ENCODE measurements around the gene ATG14.

ATG14 gene

DNA sequence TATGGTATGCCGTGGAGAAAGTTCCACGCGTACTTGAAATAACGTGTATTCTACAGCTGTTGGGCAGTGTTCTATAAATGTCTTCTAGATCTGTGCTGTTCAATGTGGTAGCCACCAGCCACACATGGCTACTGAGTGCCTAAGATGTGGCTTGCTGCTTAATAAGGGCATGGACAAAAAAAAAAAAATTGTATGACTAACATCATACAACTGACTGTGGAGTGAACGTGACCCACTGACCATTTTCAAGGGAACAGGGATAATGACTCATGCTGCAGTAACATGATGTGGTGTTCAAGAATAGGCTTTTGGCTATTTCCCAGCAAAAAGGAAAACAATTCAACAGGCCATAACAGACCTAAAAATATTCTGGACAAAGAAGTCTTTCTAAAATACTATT lies 13.0 kb downstream of the ATG14 start:
- ChIA-PET CTCF (no interaction called here), POLR2A (no interaction called here)
- no peak for DNase-seq
- H3K27ac ChIP-seq (ENCODE audit: insufficient read depth in 1 of 2, low read depth in 1 of 2, low read length in 2 of 2, poor library complexity in 1 of 2, severe bottlenecking in 2 of 2) = no peak overlapping the region
- H3K27me3 ChIP-seq (replicated peaks in 2 of 5; ENCODE audit: control insufficient read depth in 4 of 5, insufficient read depth in 5 of 5, low read length in 4 of 5) = no peaks in the 10 kb centered on the region
- 100% methylated on average over 4 of the region's 5 CpGs for WGBS (ENCODE audit: insufficient coverage)
- no peaks in the 10 kb centered on the region for H3K4me1 ChIP-seq (ENCODE audit: control extremely low read depth in 1 of 4, control insufficient read depth in 4 of 4, insufficient read depth in 4 of 4, low read length in 3 of 4)
- H3K9me3 ChIP-seq (ENCODE audit: control extremely low read depth in 1 of 5, control insufficient read depth in 4 of 5, insufficient read depth in 2 of 5, low read depth in 1 of 5, low read length in 4 of 5) = no peaks in the 10 kb centered on the region
- peaks cover 0 to 17% (median 6%) of the 10 kb centered on the region in 4 experiments for H3K36me3 ChIP-seq (ENCODE audit: control insufficient read depth in 4 of 4, insufficient read depth in 4 of 4, low read length in 3 of 4)
- H3K4me3 ChIP-seq (ENCODE audit: control insufficient read depth in 1 of 7, extremely low read depth in 1 of 7, insufficient read depth in 4 of 7, low read depth in 2 of 7, low read length in 6 of 7) = no peak overlapping the region

DNA sequence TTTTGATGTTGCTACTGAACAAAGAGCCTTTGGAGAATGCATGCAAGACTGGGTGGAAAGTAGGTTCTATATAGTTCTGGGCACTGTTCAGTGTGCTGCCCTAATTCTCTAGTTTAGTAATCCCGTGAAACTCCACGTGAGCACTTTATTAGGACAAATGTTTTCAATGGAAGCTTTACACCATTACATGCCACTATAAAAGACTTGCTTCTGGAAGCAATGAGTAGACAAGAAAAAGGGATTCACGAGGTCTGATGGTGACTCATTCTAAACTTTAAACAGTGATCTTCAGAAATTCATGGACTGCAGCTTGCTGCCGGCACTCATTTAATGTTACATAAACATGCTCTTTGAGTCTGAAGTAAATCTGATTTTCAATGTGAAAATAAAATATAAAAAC lies 22.3 kb downstream of the ATG14 start:
- Histone ChIP-seq H3K27me3 (replicated peaks in 2 of 5; ENCODE audit: control insufficient read depth in 4 of 5, insufficient read depth in 5 of 5, low read length in 4 of 5) (no peaks in the 10 kb centered on the region), H3K36me3 (ENCODE audit: control insufficient read depth in 4 of 4, insufficient read depth in 4 of 4, low read length in 3 of 4) (peaks cover 0 to 49% (median 32%) of the 10 kb centered on the region in 4 experiments), H3K4me1 (ENCODE audit: control extremely low read depth in 1 of 4, control insufficient read depth in 4 of 4, insufficient read depth in 4 of 4, low read length in 3 of 4) (no peaks in the 10 kb centered on the region), H3K4me3 (ENCODE audit: control insufficient read depth in 1 of 7, extremely low read depth in 1 of 7, insufficient read depth in 4 of 7, low read depth in 2 of 7, low read length in 6 of 7) (no peak overlapping the region), H3K27ac (ENCODE audit: insufficient read depth in 1 of 2, low read depth in 1 of 2, low read length in 2 of 2, poor library complexity in 1 of 2, severe bottlenecking in 2 of 2) (no peak overlapping the region), H3K9me3 (ENCODE audit: control extremely low read depth in 1 of 5, control insufficient read depth in 4 of 5, insufficient read depth in 2 of 5, low read depth in 1 of 5, low read length in 4 of 5) (no peaks in the 10 kb centered on the region)
- ChIA-PET POLR2A (no interaction called here), CTCF (no interaction called here)
- WGBS (ENCODE audit: insufficient coverage) = 100% methylated on average over 1 of the region's 4 CpGs
- no peak for DNase-seq

DNA sequence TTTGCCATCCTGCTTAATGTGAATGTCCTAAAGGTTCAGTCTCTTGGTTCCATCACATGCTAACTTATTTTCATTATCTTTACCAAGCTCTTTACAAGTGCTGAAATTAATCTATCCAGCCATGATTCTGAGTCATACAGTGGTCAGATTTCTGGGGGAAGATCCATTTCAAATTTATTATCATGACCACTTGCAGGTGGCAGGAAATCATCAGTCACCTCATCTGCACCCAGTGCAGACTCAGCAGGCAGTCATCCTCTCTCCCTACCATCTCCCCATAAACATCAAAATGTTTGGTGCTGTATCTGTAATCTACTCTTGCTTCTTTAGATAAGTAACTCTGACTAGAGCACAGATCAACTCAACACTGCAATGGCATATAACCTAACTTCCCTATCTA lies 23.5 kb downstream of the ATG14 start:
- POLR2A ChIA-PET = no interaction called here
- peaks cover 0 to 52% (median 34%) of the 10 kb centered on the region in 4 experiments for H3K36me3 ChIP-seq (ENCODE audit: control insufficient read depth in 4 of 4, insufficient read depth in 4 of 4, low read length in 3 of 4)

DNA sequence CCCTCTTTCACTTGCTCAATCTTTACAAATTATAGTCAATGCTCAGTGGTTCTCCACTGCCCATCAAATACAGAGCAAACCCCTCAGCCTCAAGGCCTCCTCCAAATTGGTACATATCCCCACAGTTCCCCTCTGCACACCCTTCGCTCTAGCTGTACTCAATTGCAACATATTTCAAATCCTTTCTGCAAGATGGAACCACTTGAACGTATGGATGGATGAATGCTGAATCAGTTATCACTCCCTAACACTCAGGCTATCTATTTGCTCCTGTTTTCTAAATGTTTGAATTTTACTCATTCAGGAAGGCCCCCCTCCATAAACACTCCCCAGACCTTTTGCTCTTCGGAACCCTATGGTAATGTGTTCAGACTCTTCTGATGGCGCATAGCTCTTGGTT lies 24.5 kb downstream of the ATG14 start:
- ChIA-PET CTCF (interaction anchor here (0.9 to 1.2 kb wide), 2 partner anchors 10 to 12 kb away, joined by 3 read pairs; no protein-coding TSS in a partner anchor), POLR2A (interaction anchor here (0.6 kb wide), 1 partner anchor 1185 kb away, joined by 4 read pairs; no protein-coding TSS in a partner anchor)
- H3K27ac ChIP-seq (ENCODE audit: insufficient read depth in 1 of 2, low read depth in 1 of 2, low read length in 2 of 2, poor library complexity in 1 of 2, severe bottlenecking in 2 of 2) = no peak overlapping the region
- DNase-seq = no peak
- H3K27me3 ChIP-seq (replicated peaks in 2 of 5; ENCODE audit: control insufficient read depth in 4 of 5, insufficient read depth in 5 of 5, low read length in 4 of 5) = no peaks in the 10 kb centered on the region
- H3K4me3 ChIP-seq (ENCODE audit: control insufficient read depth in 1 of 7, extremely low read depth in 1 of 7, insufficient read depth in 4 of 7, low read depth in 2 of 7, low read length in 6 of 7) = no peak overlapping the region
- H3K9me3 ChIP-seq (ENCODE audit: control extremely low read depth in 1 of 5, control insufficient read depth in 4 of 5, insufficient read depth in 2 of 5, low read depth in 1 of 5, low read length in 4 of 5) = no peaks in the 10 kb centered on the region
- peaks cover 0 to 56% (median 36%) of the 10 kb centered on the region in 4 experiments for H3K36me3 ChIP-seq (ENCODE audit: control insufficient read depth in 4 of 4, insufficient read depth in 4 of 4, low read length in 3 of 4)
- H3K4me1 ChIP-seq (ENCODE audit: control extremely low read depth in 1 of 4, control insufficient read depth in 4 of 4, insufficient read depth in 4 of 4, low read length in 3 of 4) = peaks cover 0 to 2% (median 0%) of the 10 kb centered on the region in 4 experiments
- WGBS (ENCODE audit: insufficient coverage) = 100% methylated on average over 4 of the region's 4 CpGs

More for the DNA sequence above, 23.5 kb downstream of the ATG14 start:
- no peak overlapping the region for H3K27ac ChIP-seq (ENCODE audit: insufficient read depth in 1 of 2, low read depth in 1 of 2, low read length in 2 of 2, poor library complexity in 1 of 2, severe bottlenecking in 2 of 2)
- no peaks in the 10 kb centered on the region for H3K27me3 ChIP-seq (replicated peaks in 2 of 5; ENCODE audit: control insufficient read depth in 4 of 5, insufficient read depth in 5 of 5, low read length in 4 of 5)
- no peaks in the 10 kb centered on the region for H3K4me1 ChIP-seq (ENCODE audit: control extremely low read depth in 1 of 4, control insufficient read depth in 4 of 4, insufficient read depth in 4 of 4, low read length in 3 of 4)
- no peak overlapping the region for H3K4me3 ChIP-seq (ENCODE audit: control insufficient read depth in 1 of 7, extremely low read depth in 1 of 7, insufficient read depth in 4 of 7, low read depth in 2 of 7, low read length in 6 of 7)
- no peak for DNase-seq
- CTCF ChIA-PET = interaction anchor here (0.9 to 1.2 kb wide), 2 partner anchors 11 to 13 kb away, joined by 3 read pairs; no protein-coding TSS in a partner anchor
- no peaks in the 10 kb centered on the region for H3K9me3 ChIP-seq (ENCODE audit: control extremely low read depth in 1 of 5, control insufficient read depth in 4 of 5, insufficient read depth in 2 of 5, low read depth in 1 of 5, low read length in 4 of 5)

DNA sequence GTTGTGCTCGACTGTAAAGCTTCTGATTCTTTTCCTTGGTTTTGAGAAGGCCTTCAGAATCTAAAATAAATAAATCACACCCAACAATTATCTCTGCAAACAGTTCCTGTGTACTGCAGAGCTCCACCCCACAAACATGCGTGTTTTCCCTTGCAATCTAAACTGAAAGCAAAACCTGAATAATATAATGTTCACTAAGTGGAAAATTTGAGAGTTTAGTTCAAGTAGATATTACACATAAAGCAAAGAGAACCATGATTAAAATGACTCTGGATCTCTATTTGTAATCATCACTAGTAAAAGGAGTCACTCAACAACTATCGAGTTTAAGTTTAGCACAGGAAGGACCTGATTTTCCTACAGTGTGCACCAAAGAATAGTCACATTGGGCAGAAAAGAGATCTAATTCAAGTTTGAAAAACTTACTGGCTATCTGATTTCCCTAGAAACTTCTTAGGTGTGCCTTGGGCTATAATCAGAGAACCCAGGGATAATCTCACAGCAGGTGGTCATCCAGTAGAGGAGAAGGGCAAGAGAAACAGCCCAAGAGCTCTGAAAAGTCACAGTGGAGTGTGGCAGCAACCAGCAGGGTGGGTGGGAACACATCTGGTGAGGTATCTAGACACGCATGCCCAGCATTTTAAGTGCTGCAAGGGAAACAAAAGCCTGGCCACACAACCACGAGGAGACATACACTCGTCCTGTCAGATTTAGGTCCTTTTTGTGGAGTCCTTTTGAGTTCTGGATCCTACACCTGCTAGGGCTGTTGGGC lies 25.4 kb downstream of the ATG14 start:
- H3K4me1 ChIP-seq (ENCODE audit: control extremely low read depth in 1 of 4, control insufficient read depth in 4 of 4, insufficient read depth in 4 of 4, low read length in 3 of 4) = peaks cover 0 to 2% (median 0%) of the 10 kb centered on the region in 4 experiments
- no peaks in the 10 kb centered on the region for H3K9me3 ChIP-seq (ENCODE audit: control extremely low read depth in 1 of 5, control insufficient read depth in 4 of 5, insufficient read depth in 2 of 5, low read depth in 1 of 5, low read length in 4 of 5)
- CTCF ChIA-PET = interaction anchor here (1.0 kb wide), 1 partner anchor 28 kb away, joined by 3 read pairs; no protein-coding TSS in a partner anchor
- H3K4me3 ChIP-seq (ENCODE audit: control insufficient read depth in 1 of 7, extremely low read depth in 1 of 7, insufficient read depth in 4 of 7, low read depth in 2 of 7, low read length in 6 of 7) = no peak overlapping the region
- no peaks in the 10 kb centered on the region for H3K27me3 ChIP-seq (replicated peaks in 2 of 5; ENCODE audit: control insufficient read depth in 4 of 5, insufficient read depth in 5 of 5, low read length in 4 of 5)
- peak in 1 of 3 donors; percentile 18 for DNase-seq
- peak overlapping the region in 1 of 2 experiments; percentile 33 for H3K27ac ChIP-seq (ENCODE audit: insufficient read depth in 1 of 2, low read depth in 1 of 2, low read length in 2 of 2, poor library complexity in 1 of 2, severe bottlenecking in 2 of 2)
- peaks cover 0 to 65% (median 41%) of the 10 kb centered on the region in 4 experiments for H3K36me3 ChIP-seq (ENCODE audit: control insufficient read depth in 4 of 4, insufficient read depth in 4 of 4, low read length in 3 of 4)
- POLR2A ChIA-PET = interaction anchor here (0.6 kb wide), 1 partner anchor 96 kb away, joined by 3 read pairs; no protein-coding TSS in a partner anchor
- WGBS (ENCODE audit: insufficient coverage) = 93% methylated on average over 4 of the region's 6 CpGs

DNA sequence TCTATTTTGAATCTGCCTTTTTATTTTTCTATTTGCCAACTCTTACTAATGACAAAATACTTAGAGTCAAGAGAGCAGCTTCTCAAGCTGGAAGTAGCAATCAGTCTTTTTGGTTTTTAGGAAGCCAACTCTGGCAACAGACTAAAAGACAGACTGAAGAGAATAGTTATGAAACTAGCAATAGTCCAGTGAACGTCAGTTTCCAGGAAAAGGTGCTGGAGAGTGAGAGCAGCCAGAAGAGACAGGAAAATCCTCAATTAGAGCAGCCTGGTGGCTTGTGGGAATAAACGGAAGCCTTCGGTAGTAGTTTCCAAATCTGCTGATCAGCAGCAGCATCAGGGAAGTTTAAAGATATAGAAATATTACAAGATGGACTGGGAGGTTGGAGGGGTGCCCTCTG lies 27.1 kb downstream of the ATG14 start:
- WGBS (ENCODE audit: insufficient coverage) = 97% methylated on average over 3 of the region's 3 CpGs
- peak overlapping the region in 1 of 7 experiments; percentile 41 for H3K4me3 ChIP-seq (ENCODE audit: control insufficient read depth in 1 of 7, extremely low read depth in 1 of 7, insufficient read depth in 4 of 7, low read depth in 2 of 7, low read length in 6 of 7)
- H3K36me3 ChIP-seq (ENCODE audit: control insufficient read depth in 4 of 4, insufficient read depth in 4 of 4, low read length in 3 of 4) = peaks cover 2 to 73% (median 44%) of the 10 kb centered on the region in 4 experiments
- H3K4me1 ChIP-seq (ENCODE audit: control extremely low read depth in 1 of 4, control insufficient read depth in 4 of 4, insufficient read depth in 4 of 4, low read length in 3 of 4) = peaks cover 0 to 2% (median 0%) of the 10 kb centered on the region in 4 experiments
- H3K27ac ChIP-seq (ENCODE audit: insufficient read depth in 1 of 2, low read depth in 1 of 2, low read length in 2 of 2, poor library complexity in 1 of 2, severe bottlenecking in 2 of 2) = peak overlapping the region in 1 of 2 experiments; percentile 57
- DNase-seq = no peak
- ChIA-PET CTCF (interaction anchor here (0.5 to 0.9 kb wide), 2 partner anchors 26 to 820 kb away, joined by 3 read pairs; no protein-coding TSS in a partner anchor), POLR2A (no interaction called here)
- H3K27me3 ChIP-seq (replicated peaks in 2 of 5; ENCODE audit: control insufficient read depth in 4 of 5, insufficient read depth in 5 of 5, low read length in 4 of 5) = no peaks in the 10 kb centered on the region
- no peaks in the 10 kb centered on the region for H3K9me3 ChIP-seq (ENCODE audit: control extremely low read depth in 1 of 5, control insufficient read depth in 4 of 5, insufficient read depth in 2 of 5, low read depth in 1 of 5, low read length in 4 of 5)

DNA sequence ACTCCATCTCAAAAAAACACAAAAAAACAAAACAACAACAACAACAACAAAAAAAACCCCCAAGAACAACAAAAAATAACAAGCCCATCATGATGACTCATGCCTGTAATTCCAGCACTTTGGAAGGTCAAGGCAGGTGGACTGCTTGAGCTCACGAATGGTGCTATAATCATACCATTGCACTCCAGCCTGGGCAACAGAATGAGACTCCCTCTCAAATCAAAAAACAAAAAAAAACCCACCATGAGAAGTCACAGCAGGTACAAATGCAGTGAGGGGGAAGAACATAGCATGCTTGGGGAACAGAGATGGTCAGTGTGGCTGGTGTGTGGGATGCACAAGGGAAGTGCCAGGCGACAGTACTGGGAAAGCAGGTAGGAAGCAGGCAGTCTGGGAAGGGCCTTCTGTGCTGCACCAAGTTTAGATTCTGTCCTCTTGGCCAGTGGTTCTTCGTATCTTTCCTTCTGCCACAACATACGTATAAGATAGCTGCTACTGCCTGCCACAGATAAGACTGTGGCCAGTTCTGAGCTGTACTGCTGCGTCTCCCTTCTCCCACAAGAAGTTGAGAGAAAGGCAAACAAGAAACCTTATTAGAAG lies 28.0 kb downstream of the ATG14 start:
- DNase-seq = peak; percentile 58 to 80 (median 63)
- H3K4me3 ChIP-seq (ENCODE audit: control insufficient read depth in 1 of 7, extremely low read depth in 1 of 7, insufficient read depth in 4 of 7, low read depth in 2 of 7, low read length in 6 of 7) = peak overlapping the region in 1 of 7 experiments; percentile 1
- H3K36me3 ChIP-seq (ENCODE audit: control insufficient read depth in 4 of 4, insufficient read depth in 4 of 4, low read length in 3 of 4) = peaks cover 2 to 72% (median 39%) of the 10 kb centered on the region in 4 experiments
- H3K27ac ChIP-seq (ENCODE audit: insufficient read depth in 1 of 2, low read depth in 1 of 2, low read length in 2 of 2, poor library complexity in 1 of 2, severe bottlenecking in 2 of 2) = peak overlapping the region in 1 of 2 experiments; percentile 57
- 78% methylated on average over 4 of the region's 5 CpGs for WGBS (ENCODE audit: insufficient coverage)
- no peaks in the 10 kb centered on the region for H3K9me3 ChIP-seq (ENCODE audit: control extremely low read depth in 1 of 5, control insufficient read depth in 4 of 5, insufficient read depth in 2 of 5, low read depth in 1 of 5, low read length in 4 of 5)
- ChIA-PET CTCF (interaction anchor here (0.9 to 1.0 kb wide), 2 partner anchors 12 to 27 kb away, joined by 3 to 4 read pairs; no protein-coding TSS in a partner anchor), POLR2A (no interaction called here)
- H3K4me1 ChIP-seq (ENCODE audit: control extremely low read depth in 1 of 4, control insufficient read depth in 4 of 4, insufficient read depth in 4 of 4, low read length in 3 of 4) = peaks cover 0 to 2% (median 0%) of the 10 kb centered on the region in 4 experiments
- no peaks in the 10 kb centered on the region for H3K27me3 ChIP-seq (replicated peaks in 2 of 5; ENCODE audit: control insufficient read depth in 4 of 5, insufficient read depth in 5 of 5, low read length in 4 of 5)

Measured in common myeloid progenitor, CD34-positive (primary cell).